ENCODE results near the gene TOR4A.

Gene TOR4A

GRCh38 chr9:137273611-137274320 is 3.8 kb upstream of the TOR4A start:
- DNase-seq, result no peak

- no peak for DNase-seq
Observed at GRCh38 chr9:137275203-137275587, 2.3 kb upstream of the TOR4A start.

- no peak for DNase-seq
Observed at GRCh38 chr9:137275588-137276472, 1.7 kb upstream of the TOR4A start.

GRCh38 chr9:137276473-137277328 is 825 bp upstream of the TOR4A start:
- DNase-seq, result no peak

- no peak for DNase-seq
Observed at GRCh38 chr9:137278061-137278701, 655 bp downstream of the TOR4A start.

- DNase-seq, result no peak
Observed at GRCh38 chr9:137278721-137279711, 1.5 kb downstream of the TOR4A start.

GRCh38 chr9:137279741-137280473 is 2.4 kb downstream of the TOR4A start:
- no peak for DNase-seq

- no peak for DNase-seq
Observed at GRCh38 chr9:137280474-137281344, 3.2 kb downstream of the TOR4A start.

- DNase-seq, result no peak
Observed at GRCh38 chr9:137281345-137282116, 4.0 kb downstream of the TOR4A start.

GRCh38 chr9:137286975-137287383 is 9.5 kb downstream of the TOR4A start:
- DNase-seq, result peak; percentile 29

- DNase-seq, result no peak
Observed at GRCh38 chr9:137293094-137293481, 15.6 kb downstream of the TOR4A start.

GRCh38 chr9:137293482-137294090 is 16.1 kb downstream of the TOR4A start:
- no peak for DNase-seq

GRCh38 chr9:137294091-137294680 is 16.7 kb downstream of the TOR4A start:
- no peak for DNase-seq

GRCh38 chr9:137294681-137295237 is 17.2 kb downstream of the TOR4A start:
- DNase-seq, result no peak

GRCh38 chr9:137295238-137295811 is 17.8 kb downstream of the TOR4A start:
- peak; percentile 52 for DNase-seq

GRCh38 chr9:137295849-137296669 is 18.5 kb downstream of the TOR4A start:
- no peak for DNase-seq

Data from activated CD8-positive, alpha-beta memory T cell treated with anti-CD3 and anti-CD28 coated beads, Interleukin-2, amount 50 U/mL, for 4 hours (primary cell).